T-helper 1 cell (primary cell): Measurements from ENCODE around the gene PHLDA3.
"Not testable (repeated sequence)": the region's sequence is repeated elsewhere in the genome, so short reads cannot be mapped to it uniquely, and the experiment has no call there.

Experiments
- DNase-seq, 5 donors: peaks; one replicate each; pipeline ENCODE4 v3.0.0-alpha.2; 2012 to 2020

The PHLDA3 gene

DNA sequence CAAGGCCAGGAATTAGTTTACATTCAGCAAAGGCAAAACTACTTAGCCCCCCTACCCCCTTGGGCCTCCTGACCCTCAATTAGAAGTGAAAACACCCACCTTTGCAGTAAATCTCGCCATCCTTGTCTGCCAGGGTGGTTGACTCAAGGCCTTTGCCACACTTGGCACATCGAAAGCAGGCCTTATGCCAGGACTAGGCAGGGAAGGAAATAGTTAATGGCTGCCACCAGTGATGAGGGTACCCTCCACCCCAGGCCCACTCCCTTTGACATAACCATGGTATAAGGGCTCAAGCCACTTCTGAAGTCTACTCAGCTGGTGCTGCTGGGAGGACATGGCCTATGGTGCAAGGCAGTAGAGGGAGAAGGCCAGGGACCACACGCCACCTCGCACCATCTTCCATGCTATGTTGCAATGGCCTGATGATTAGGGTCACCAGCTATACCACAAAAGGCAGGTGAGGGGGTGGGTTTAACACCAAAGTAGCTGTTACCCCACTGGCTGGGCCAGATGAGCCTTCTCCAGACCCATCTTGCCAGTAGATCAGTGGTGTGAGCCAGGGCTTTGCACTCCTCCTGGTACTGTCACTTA lies 16.3 kb upstream of the PHLDA3 start:
- no peak for DNase-seq

- no peak for DNase-seq
Observed at GRCh38 chr1:201483373-201483949, 14.5 kb upstream of the PHLDA3 start.

DNA sequence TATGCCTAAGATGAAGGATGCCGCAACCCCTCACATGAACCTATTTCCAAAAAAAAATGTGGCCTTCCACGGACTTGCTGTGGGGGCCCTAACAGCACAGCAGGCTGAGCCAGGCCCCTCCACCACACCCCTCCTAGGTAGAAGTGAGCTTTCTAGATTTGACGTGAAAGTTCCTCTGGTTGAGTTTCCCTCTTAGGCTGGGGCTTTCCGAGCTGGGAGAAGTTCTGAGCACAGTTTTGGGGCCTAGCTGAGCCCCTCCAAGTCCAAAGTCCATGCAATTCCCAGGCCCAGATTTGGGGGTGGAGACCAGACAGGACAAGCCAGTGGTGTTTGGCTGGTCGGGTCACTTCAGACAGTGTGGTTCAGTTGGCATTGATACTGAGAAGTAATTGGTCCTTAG lies 13.8 kb upstream of the PHLDA3 start:
- no peak for DNase-seq

GRCh38 chr1:201481761-201482493 lies 12.9 kb upstream of the PHLDA3 start:
- peak; percentile 53 to 76 (median 67) for DNase-seq

DNA sequence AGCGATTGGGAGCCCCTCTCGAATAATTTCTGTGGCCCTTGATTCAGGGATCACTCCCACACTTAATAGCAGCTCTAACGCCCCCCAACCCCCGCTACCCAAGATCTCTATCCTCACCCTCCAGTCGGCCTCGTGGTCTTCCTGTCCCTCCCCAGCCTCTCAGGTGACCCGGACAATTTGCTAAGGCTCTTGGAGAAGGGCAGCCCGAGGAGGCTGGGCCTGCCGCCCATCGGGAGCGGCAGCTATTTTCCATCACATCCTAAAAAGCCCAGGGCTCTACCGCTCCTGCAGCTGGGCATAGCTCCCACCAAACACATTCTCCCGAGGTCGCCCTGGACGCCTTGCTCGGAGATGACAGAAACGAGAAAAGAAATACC lies 12.0 kb upstream of the PHLDA3 start:
- no peak for DNase-seq

DNA sequence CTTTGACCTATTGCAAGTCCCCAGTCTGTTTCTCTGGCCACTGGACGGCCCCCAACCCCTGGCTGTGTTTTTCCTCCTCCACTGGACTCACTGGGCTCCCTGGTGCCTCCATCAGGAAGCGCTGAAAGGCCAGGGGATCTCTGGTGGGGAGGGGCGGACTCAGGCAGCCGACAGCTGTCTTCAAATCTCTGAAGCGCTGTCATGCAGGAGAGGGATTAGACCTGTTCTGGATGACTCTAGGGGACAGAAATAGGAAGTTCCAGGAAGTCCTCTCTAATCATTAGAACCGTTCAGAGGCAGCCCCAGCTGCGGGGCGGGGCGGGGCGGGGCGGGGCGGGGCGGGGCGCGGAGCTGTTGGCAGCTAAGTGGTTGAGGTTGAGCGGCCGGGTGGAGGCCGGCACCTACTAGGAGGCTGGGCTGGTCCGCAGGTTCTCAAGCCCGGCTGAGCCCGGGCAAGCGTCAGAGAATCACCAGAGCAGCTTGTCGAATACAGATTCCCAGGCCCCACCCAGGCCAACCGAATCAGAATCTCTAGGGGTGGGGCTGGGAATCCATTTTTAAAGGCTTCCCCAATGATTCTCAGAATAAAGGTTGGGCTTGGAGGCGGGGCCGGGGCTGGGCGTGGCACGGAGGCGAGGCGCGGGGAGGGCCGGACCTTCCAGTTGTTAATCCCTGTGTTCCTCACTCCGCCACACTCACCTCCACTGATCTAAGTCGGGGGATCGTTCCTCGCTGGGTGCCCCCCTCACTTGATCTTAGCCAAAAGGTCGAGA lies 11.4 kb upstream of the PHLDA3 start:
- peak; percentile 28 to 73 (median 33) for DNase-seq

DNA sequence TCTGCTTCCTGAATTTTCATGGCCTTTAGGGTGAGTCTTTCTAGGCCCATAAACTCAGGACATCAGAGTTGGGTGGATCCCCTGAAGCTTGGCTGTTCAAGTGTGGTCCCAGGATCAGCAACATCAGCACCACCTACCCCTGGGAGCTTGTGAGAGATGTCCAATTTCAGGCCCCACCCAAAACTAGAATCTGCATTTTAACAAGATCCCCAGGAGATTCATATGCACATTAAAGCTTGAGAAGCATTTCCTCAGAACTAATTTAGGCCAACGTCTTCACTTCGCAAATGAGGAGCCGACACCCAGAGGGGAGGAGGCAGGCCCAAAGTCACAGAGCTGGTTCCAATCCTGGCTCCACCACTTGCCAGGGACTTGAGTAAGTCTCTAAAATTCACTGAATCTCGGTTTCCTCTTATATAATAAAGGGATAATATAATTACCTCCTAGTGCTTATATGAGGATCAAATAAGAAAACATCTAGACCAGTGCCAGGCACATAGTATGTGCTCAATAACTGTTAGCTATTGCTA lies 10.3 kb upstream of the PHLDA3 start:
- DNase-seq = no peak

- DNase-seq = not testable (repeated sequence)
Observed at GRCh38 chr1:201478666-201479065, 9.7 kb upstream of the PHLDA3 start.

GRCh38 chr1:201476670-201477344 lies 7.8 kb upstream of the PHLDA3 start:
- DNase-seq = no peak

GRCh38 chr1:201475915-201476669 lies 7.1 kb upstream of the PHLDA3 start:
- no peak for DNase-seq

DNA sequence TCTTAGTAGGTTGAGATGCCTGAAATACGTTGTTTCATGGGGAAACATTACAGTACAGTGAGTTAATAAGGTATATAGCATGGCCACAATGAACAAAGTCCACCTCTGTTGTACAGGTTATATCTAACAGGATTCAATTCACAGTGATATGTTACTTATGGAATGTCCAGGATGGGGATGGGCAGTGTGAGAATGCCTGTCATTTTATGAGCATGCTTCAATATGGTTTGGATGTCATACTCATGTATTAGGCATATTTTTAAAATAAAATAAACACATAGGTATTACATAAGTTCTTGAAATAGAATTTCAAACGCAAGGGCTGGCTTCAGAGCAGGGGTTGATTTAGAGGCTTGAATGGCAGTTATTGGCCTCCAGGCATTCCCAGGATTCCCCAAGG lies 6.1 kb upstream of the PHLDA3 start:
- no peak for DNase-seq

- DNase-seq = no peak
Observed at GRCh38 chr1:201473296-201473695, 4.3 kb upstream of the PHLDA3 start.

DNA sequence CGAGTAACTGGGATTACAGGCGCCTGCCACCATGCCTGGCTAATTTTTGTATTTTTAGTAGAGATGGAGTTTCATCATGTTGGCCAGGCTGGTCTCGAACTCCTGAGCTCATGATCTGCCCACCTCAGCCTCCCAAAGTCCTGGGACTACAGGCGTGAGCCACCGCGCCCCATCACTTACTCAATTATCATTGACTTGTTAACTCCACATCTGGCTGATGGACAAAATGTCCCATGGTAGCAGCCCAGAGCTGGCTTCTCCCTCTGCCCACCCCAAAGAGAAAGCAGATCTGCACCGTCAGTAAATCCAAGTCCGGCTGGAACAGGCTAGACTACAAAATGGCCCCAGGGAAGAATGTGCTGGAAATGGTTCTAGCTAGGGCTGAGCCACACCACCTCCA lies 3.3 kb upstream of the PHLDA3 start:
- not testable (repeated sequence) for DNase-seq

DNA sequence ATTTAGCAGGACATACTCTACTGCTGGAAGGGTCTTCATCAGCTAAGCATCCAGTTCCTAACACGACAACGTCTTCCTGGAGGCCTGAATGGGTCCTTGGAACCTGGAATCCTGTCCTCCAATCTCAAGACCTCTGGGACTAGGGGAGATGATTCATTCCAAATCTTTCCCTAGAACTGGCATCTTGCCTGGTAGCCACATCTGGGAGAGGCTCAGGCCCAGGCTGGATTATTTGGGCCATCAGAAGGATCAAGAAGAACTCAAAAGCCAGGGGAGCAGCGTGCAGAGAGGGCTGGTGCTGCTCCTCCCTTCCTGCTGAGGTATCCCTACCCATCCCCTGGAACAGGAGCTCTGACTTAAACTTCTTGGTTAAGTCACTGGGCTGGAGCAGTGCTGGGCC lies 2.8 kb upstream of the PHLDA3 start:
- DNase-seq = no peak

GRCh38 chr1:201470581-201470980 lies 1.6 kb upstream of the PHLDA3 start:
- DNase-seq = no peak

- no peak for DNase-seq
Observed at GRCh38 chr1:201469645-201470074, 672 bp upstream of the PHLDA3 start.

GRCh38 chr1:201468501-201468843 lies 516 bp downstream of the PHLDA3 start:
- peak in 1 of 5 donors; percentile 27 for DNase-seq

- no peak for DNase-seq
Observed at GRCh38 chr1:201466492-201466891, 2.5 kb downstream of the PHLDA3 start.

DNA sequence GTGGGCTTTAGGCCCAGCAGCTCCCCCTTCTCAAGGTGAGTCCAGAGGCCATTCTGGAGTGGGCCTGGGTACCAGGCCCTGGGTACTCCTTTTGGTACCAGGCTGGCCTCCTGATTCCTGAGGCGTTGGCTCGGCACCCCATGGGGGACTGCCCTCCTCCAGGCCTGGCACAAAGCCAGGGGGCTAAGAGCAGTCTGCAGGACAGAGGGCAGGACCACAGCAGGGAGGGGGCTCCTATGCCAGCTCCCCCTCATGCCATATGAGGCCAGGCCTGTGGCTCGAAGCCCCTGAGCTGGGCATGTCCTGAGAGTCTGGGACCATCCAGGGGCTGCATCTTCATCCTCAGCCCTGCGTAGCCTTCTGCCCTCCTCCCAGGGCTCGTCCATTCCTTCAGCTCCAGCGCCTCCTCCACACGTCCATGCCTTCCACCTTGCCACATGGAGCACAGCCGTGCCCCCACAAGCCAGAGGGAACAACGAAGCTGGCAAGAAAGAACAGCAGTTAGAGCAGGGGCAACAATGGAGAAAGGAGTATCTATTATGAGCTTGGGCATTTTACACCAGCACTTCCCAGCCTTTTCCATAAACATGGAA lies 3.2 kb downstream of the PHLDA3 start:
- DNase-seq = no peak

GRCh38 chr1:201463071-201463552 lies 5.9 kb downstream of the PHLDA3 start:
- DNase-seq = no peak
